H9 (cell line): ENCODE results near the gene FBXL16. TPM values are rescaled to one million over a fixed set of nuclear protein-coding genes. Genes with fewer than 3 reads are reported as not detected.

ENCODE experiments used
- DNase-seq: peaks from one replicate; pipeline ENCODE4 v3.0.0-alpha.2; 2017
- H2AFZ ChIP-seq: one replicate; pipeline ENCODE4 v1.6.1; 2013; ENCODE audit warnings: mild to moderate bottlenecking, low read length, control low read depth, moderate library complexity
- H2AK5ac ChIP-seq: 2 replicates; pipeline ENCODE4 v1.6.1; 2013; ENCODE audit warnings: low read length, control low read depth, mixed read lengths; ENCODE audit not compliant: insufficient read length
- H2BK120ac ChIP-seq: one replicate; pipeline ENCODE4 v1.6.1; 2013; ENCODE audit warnings: low read depth, mild to moderate bottlenecking, low read length, control low read depth, inconsistent platforms; ENCODE audit not compliant: poor library complexity, severe bottlenecking
- H2BK12ac ChIP-seq: 2 replicates; pipeline ENCODE4 v1.6.1; 2013; ENCODE audit warnings: low read length, control low read depth, mixed read lengths, low read depth; ENCODE audit not compliant: insufficient read length
- H2BK15ac ChIP-seq: 2 replicates; pipeline ENCODE4 v1.6.1; 2013; ENCODE audit warnings: low read depth, low read length, control low read depth
- H2BK20ac ChIP-seq: one replicate; pipeline ENCODE4 v1.6.1; 2013; ENCODE audit warnings: low read depth, mild to moderate bottlenecking, low read length, control low read depth, inconsistent platforms; ENCODE audit not compliant: poor library complexity, severe bottlenecking
- H2BK5ac ChIP-seq: 2 replicates; pipeline ENCODE4 v1.6.1; 2013; ENCODE audit warnings: low read length, control low read depth, mixed read lengths; ENCODE audit not compliant: insufficient read length
- H3K14ac ChIP-seq: 2 replicates; pipeline ENCODE4 v1.6.1; 2013; ENCODE audit warnings: low read length, control low read depth; ENCODE audit not compliant: insufficient read depth
- H3K18ac ChIP-seq: 2 replicates; pipeline ENCODE4 v1.6.1; 2013; ENCODE audit warnings: low read depth, mild to moderate bottlenecking, mixed read lengths, low read length, control low read depth; ENCODE audit not compliant: insufficient read length
- H3K23ac ChIP-seq: 2 replicates; pipeline ENCODE4 v1.6.1; 2013; ENCODE audit warnings: low read length, control low read depth, mixed read lengths, low read depth; ENCODE audit not compliant: insufficient read length
- H3K23me2 ChIP-seq: 2 replicates; pipeline ENCODE4 v1.6.1; 2013; ENCODE audit warnings: low read depth, mild to moderate bottlenecking, mixed read lengths, low read length, control low read depth; ENCODE audit not compliant: insufficient read length, poor library complexity, severe bottlenecking
- H3K27ac ChIP-seq: 2 replicates; pipeline ENCODE4 v1.5.1; 2013; ENCODE audit warnings: low read length, control low read depth, mixed read lengths, low read depth; ENCODE audit not compliant: insufficient read length
- H3K27me3 ChIP-seq: 2 replicates; pipeline ENCODE4 v1.6.1; 2013; ENCODE audit warnings: low read length, control low read depth, inconsistent platforms; ENCODE audit not compliant: insufficient read depth
- H3K4ac ChIP-seq: 2 replicates; pipeline ENCODE4 v1.6.1; 2013; ENCODE audit warnings: low read depth, mild to moderate bottlenecking, control low read depth, inconsistent platforms, low read length, moderate library complexity
- H3K4me1 ChIP-seq: 2 replicates; pipeline ENCODE4 v1.6.1; 2013; ENCODE audit warnings: low read length, control low read depth, inconsistent platforms; ENCODE audit not compliant: insufficient read depth
- H3K4me2 ChIP-seq: 2 replicates; pipeline ENCODE4 v1.6.1; 2013; ENCODE audit warnings: low read length, control low read depth, mixed read lengths; ENCODE audit not compliant: insufficient read length, insufficient read depth
- H3K56ac ChIP-seq: 2 replicates; pipeline ENCODE4 v1.6.1; 2013; ENCODE audit warnings: low read depth, mild to moderate bottlenecking, mixed read lengths, low read length, control low read depth; ENCODE audit not compliant: insufficient read length
- H3K79me1 ChIP-seq: 2 replicates; pipeline ENCODE4 v1.6.1; 2013; ENCODE audit warnings: low read depth, mild to moderate bottlenecking, moderate library complexity, low read length, control low read depth, inconsistent platforms; ENCODE audit not compliant: insufficient read depth, poor library complexity, severe bottlenecking
- H3K79me2 ChIP-seq: 2 replicates; pipeline ENCODE4 v1.6.1; 2013; ENCODE audit warnings: low read length, control low read depth, inconsistent platforms; ENCODE audit not compliant: insufficient read depth
- H3K9ac ChIP-seq: 2 replicates; pipeline ENCODE4 v1.6.1; 2013; ENCODE audit warnings: low read length, control low read depth, mixed read lengths; ENCODE audit not compliant: insufficient read length; ENCODE audit errors: extremely low read depth
- H3K9me3 ChIP-seq: one replicate; pipeline ENCODE4 v1.6.1; 2013; ENCODE audit warnings: low read depth, low read length, inconsistent platforms; ENCODE audit not compliant: control insufficient read depth
- H3T11ph ChIP-seq: one replicate; pipeline ENCODE4 v1.6.1; 2013; ENCODE audit warnings: mild to moderate bottlenecking, low read length, control low read depth, inconsistent platforms
- H4K20me1 ChIP-seq: one replicate; pipeline ENCODE4 v1.6.1; 2013; ENCODE audit not compliant: control insufficient read depth, insufficient read length, insufficient read depth
- H4K5ac ChIP-seq: 2 replicates; pipeline ENCODE4 v1.6.1; 2013; ENCODE audit warnings: low read depth, mild to moderate bottlenecking, mixed read lengths, low read length, control low read depth; ENCODE audit not compliant: insufficient read length
- H4K8ac ChIP-seq: replicated peaks from 2 replicates; pipeline ENCODE4 v1.6.1; 2013; ENCODE audit warnings: low read length, control low read depth, mixed read lengths, low read depth; ENCODE audit not compliant: insufficient read length
- H4K91ac ChIP-seq: 2 replicates; pipeline ENCODE4 v1.6.1; 2013; ENCODE audit warnings: low read depth, mild to moderate bottlenecking, moderate library complexity, mixed read lengths, low read length, control low read depth; ENCODE audit not compliant: insufficient read length
- H3K27ac Mint-ChIP-seq, 3 experiments: 2 replicates in 2 of 3; 3 replicates in 1 of 3; pipeline ENCODE4 v1.8.0; 2020 to 2021; ENCODE audit warnings: mixed read lengths in 3 of 3, mild to moderate bottlenecking in 1 of 3, moderate library complexity in 1 of 3
- H3K27me3 Mint-ChIP-seq: 2 replicates; pipeline ENCODE4 v1.8.0; 2021; ENCODE audit warnings: low read depth, mild to moderate bottlenecking, moderate library complexity, mixed read lengths
- H3K36me3 Mint-ChIP-seq, 3 experiments: 2 replicates in 2 of 3; 3 replicates in 1 of 3; pipeline ENCODE4 v1.8.0; 2020 to 2021; ENCODE audit warnings: low read depth in 3 of 3, mixed read lengths in 3 of 3; ENCODE audit not compliant: insufficient read depth in 1 of 3
- H3K4me1 Mint-ChIP-seq, 2 experiments: 2 replicates each; pipeline ENCODE4 v1.8.0; 2020; ENCODE audit warnings: mixed read lengths in 2 of 2
- H3K4me3 Mint-ChIP-seq, 2 experiments: 2 replicates in 1 of 2; 3 replicates in 1 of 2; pipeline ENCODE4 v1.8.0; 2020 to 2021; ENCODE audit warnings: mild to moderate bottlenecking in 2 of 2, mixed read lengths in 2 of 2, moderate library complexity in 1 of 2
- H3K9me3 Mint-ChIP-seq, 2 experiments: 2 replicates in 1 of 2; 3 replicates in 1 of 2; pipeline ENCODE4 v1.8.0; 2020; ENCODE audit warnings: mild to moderate bottlenecking in 2 of 2, mixed read lengths in 2 of 2, moderate library complexity in 1 of 2
- CTCF ChIP-seq: fragments of 200-600 bp; sonication (generic); conservative IDR thresholded peaks from 3 replicates; pipeline ENCODE4 v1.8.0; 2021; ENCODE audit warnings: antibody characterized with exemption, mild to moderate bottlenecking
- WGBS: extraction: QIAGEN DNeasy Blood & Tissue Kit; methylation state at CpG from one replicate; pipeline ENCODE4 v1.1.7; 2013; ENCODE audit warnings: missing lambda C conversion rate, low lambda C conversion rate, mixed read lengths; ENCODE audit not compliant: insufficient read length; ENCODE audit errors: extremely low coverage; 5-methylcytosine and 5-hydroxymethylcytosine counted together
- total RNA-seq: library from RNA; stranded (reverse); gene quantifications from 2 replicates; pipeline ENCODE4 v1.2.1, GENCODE V29; 2021

The FBXL16 gene
- total RNA-seq, 1 experiment from 2014 or later: 9.6 TPM

DNA sequence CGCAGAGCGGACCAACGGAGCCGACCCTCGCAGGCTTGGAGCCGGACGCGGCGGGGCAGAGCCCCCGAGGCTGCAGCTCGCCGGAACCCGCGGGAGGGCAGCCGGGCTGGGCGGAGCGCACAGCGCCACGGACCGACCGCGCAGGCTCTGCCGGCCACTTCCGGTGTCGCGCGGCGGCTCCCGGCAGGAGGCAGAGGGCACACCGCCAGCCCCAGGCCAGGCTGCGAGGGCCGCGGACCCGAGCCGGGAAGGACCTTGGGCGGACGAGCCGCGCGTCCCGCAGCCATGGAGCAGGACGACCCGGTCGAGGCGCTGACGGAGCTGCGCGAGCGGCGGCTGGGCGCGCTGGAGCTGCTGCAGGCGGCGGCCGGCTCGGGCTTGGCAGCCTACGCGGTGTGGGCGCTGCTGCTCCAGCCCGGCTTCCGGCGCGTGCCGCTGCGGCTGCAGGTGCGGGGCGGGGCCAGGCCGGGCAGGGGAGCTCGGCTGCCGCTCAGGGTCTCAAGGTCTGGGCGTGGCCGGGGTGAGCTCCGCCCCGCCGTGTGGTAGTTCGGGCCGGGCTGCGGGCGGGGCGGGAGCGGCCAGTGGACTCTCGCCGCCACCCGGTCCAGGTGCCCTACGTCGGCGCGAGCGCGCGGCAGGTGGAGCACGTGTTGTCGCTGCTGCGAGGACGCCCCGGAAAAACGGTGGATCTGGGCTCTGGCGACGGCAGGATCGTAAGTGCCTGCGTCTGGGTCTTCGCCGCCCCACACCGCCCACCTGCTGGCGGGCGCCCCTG, 15.6 kb upstream of the FBXL16 start, which contains the start of gene ANTKMT:
Gene ANTKMT, plus strand, starts transcription at position 157 of the 775 bp plus-strand sequence. Its CDS starts 129 bp downstream, at position 286.
- H3K4me3 Mint-ChIP-seq: peak within 1 kb of the TSS; percentile 72 to 88
- no peaks in the 10 kb centered on the region for H3K9me3 Mint-ChIP-seq
- Histone ChIP-seq H3K23ac (no peak within 1 kb of the TSS), H4K91ac (no peak within 1 kb of the TSS), H3K56ac (no peak within 1 kb of the TSS), H3K18ac (peak within 1 kb of the TSS; percentile 80), H2BK15ac (no peak within 1 kb of the TSS), H3K14ac (peak within 1 kb of the TSS; percentile 95; the same call in 1 of the 2 replicates), H4K20me1 (no peaks in the 10 kb centered on the region), H3K4me1 (no peaks in the 10 kb centered on the region), H2AFZ (no peak within 1 kb of the TSS), H3K79me2 (no peaks in the 10 kb centered on the region), H3K9me3 (no peaks in the 10 kb centered on the region), H3K27ac (no peak within 1 kb of the TSS), H3K4ac (no peak within 1 kb of the TSS), H2BK20ac (no peak within 1 kb of the TSS), H2AK5ac (no peak within 1 kb of the TSS), H3K9ac (peak within 1 kb of the TSS; percentile 57), H3K23me2 (peaks cover 2% of the 10 kb centered on the region), H4K5ac (no peak within 1 kb of the TSS), H2BK5ac (no peak within 1 kb of the TSS), H4K8ac (no peak within 1 kb of the TSS), H2BK120ac (no peak within 1 kb of the TSS), H3K27me3 (no peaks in the 10 kb centered on the region), H3T11ph (no peak within 1 kb of the TSS), H3K79me1 (no peaks in the 10 kb centered on the region), H3K4me2 (peak within 1 kb of the TSS; percentile 59), H2BK12ac (no peak within 1 kb of the TSS)
- peaks cover 0 to 5% (median 3%) of the 10 kb centered on the region in 3 experiments; a peak in 1 of 7 replicates for H3K36me3 Mint-ChIP-seq
- H3K4me1 Mint-ChIP-seq: peaks cover 11 to 23% of the 10 kb centered on the region in 2 experiments
- DNase-seq: peak; percentile 94
- peak within 1 kb of the TSS in 1 of 3 experiments; percentile 79; a peak in 2 of 7 replicates for H3K27ac Mint-ChIP-seq
- no peak; the same call in 2 of the 3 replicates for TF ChIP-seq CTCF
- H3K27me3 Mint-ChIP-seq: peaks cover 33% of the 10 kb centered on the region
- WGBS: no CpG with 5 or more reads among the region's 106 CpGs
